Natural killer cell (primary cell): Measurements from ENCODE around the gene RSF1. TPM values are rescaled to one million over a fixed set of nuclear protein-coding genes. Genes with fewer than 3 reads are reported as not detected.
A peak's percentile ranks its signal among the peaks of the same experiment; 100 is the strongest.

ENCODE experiments used
- ATAC-seq, 3 donors: fragments of 150-1000 bp in 2 of 3; fragments of 200-7000 bp in 1 of 3; cut with Tn5 transposase; 1 replicate in 1 of 3; 2 replicates in 2 of 3; pipeline ENCODE4 v1.10.0; 2021; ENCODE audit warnings: mild to moderate bottlenecking in 2 of 3, moderate library complexity in 2 of 3
- DNase-seq, 2 donors: peaks; one replicate each; pipeline versions ENCODE4 v3.0.0 to v3.0.0-alpha.2; 2013 to 2021; ENCODE audit warnings: mixed read lengths in 1 of 2
- H3K27ac ChIP-seq: one replicate; pipeline ENCODE4 v1.5.1; 2013; ENCODE audit warnings: mild to moderate bottlenecking, low read length
- H3K27me3 ChIP-seq: one replicate; pipeline ENCODE4 v1.6.1; 2013; ENCODE audit warnings: low read length; ENCODE audit not compliant: control insufficient read depth, insufficient read depth
- H3K36me3 ChIP-seq: one replicate; pipeline ENCODE4 v1.6.1; 2013; ENCODE audit warnings: low read length; ENCODE audit not compliant: control insufficient read depth, insufficient read depth
- H3K4me1 ChIP-seq: one replicate; pipeline ENCODE4 v1.6.1; 2013; ENCODE audit warnings: low read length; ENCODE audit not compliant: control insufficient read depth, insufficient read depth
- H3K4me3 ChIP-seq: one replicate; pipeline ENCODE4 v1.5.1; 2013; ENCODE audit warnings: low read length
- H3K9me3 ChIP-seq: one replicate; pipeline ENCODE4 v1.6.1; 2013; ENCODE audit warnings: low read length; ENCODE audit not compliant: control insufficient read depth, insufficient read depth
- H3K27ac Mint-ChIP-seq, 2 donors: one replicate each; pipeline ENCODE4 v1.8.0; 2022; ENCODE audit warnings: mild to moderate bottlenecking in 2 of 2, mixed read lengths in 2 of 2, moderate library complexity in 1 of 2
- H3K27me3 Mint-ChIP-seq, 2 donors: one replicate each; pipeline ENCODE4 v1.8.0; 2022; ENCODE audit warnings: low read depth in 2 of 2, mixed read lengths in 2 of 2
- H3K36me3 Mint-ChIP-seq: one replicate; pipeline ENCODE4 v1.8.0; 2022; ENCODE audit warnings: mixed read lengths
- H3K4me1 Mint-ChIP-seq, 2 donors: one replicate each; pipeline ENCODE4 v1.8.0; 2022; ENCODE audit warnings: mixed read lengths in 2 of 2
- H3K4me3 Mint-ChIP-seq: one replicate; pipeline ENCODE4 v1.8.0; 2022; ENCODE audit warnings: mild to moderate bottlenecking, moderate library complexity, mixed read lengths
- H3K9me3 Mint-ChIP-seq, 2 donors: one replicate each; pipeline ENCODE4 v1.8.0; 2022; ENCODE audit warnings: mixed read lengths in 2 of 2
- WGBS: methylation state at CpG from one replicate; pipeline ENCODE4 v1.1.7; 2013; ENCODE audit warnings: missing lambda C conversion rate; ENCODE audit not compliant: insufficient coverage; 5-methylcytosine and 5-hydroxymethylcytosine counted together
- intact Hi-C: fragments of 100-400 bp; cut with micrococcal nuclease; formaldehyde crosslinking; loops from one replicate; pipeline ENCODE4 v1.14.2; 2022
- total RNA-seq, 4 donors: library from RNA; stranded (reverse); fragments of 120-200 nt in 1 of 4; gene quantifications; one replicate each; pipeline versions ENCODE4 v1.2.3 to v1.2.4, GENCODE V29; 2013 to 2022
- TF ChIP-seq, protein P1 (sequence below): fragments of 200-600 bp; IDR thresholded peaks from one replicate; pipeline ENCODE4 v1.8.0; 2022; ENCODE audit warnings: antibody characterized with exemption

RSF1 gene
- total RNA-seq, 3 donors from 2014 or later (not counting 1 experiment from before 2014, with no cell fraction given) = 87.3 to 119 (median 110) TPM

DNA sequence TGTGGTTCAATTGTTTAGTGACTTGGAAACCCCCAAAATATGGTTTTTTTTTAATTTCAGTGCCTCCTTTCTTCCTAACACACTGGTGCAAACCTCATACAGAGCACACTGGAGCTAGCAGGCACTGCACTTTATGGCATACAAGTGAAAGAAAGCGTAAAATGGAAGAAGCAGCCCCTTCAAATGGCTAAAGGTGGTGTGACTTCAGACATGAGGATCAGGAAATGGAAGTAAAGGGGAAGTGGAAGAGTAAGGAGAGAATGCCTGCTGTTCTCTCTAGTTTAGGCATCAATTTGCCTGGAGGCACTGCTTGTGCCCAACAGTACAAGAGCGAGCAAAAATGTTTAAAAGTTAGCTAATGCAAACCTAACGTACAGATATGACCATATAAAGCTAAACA lies 5.7 kb downstream of the RSF1 start:
- no peak overlapping the region for H3K27ac Mint-ChIP-seq
- no peak for DNase-seq
- H3K27ac ChIP-seq = no peak overlapping the region
- H3K4me3 ChIP-seq = no peak overlapping the region
- peaks cover 0 to 3% of the 10 kb centered on the region in 2 donors for H3K9me3 Mint-ChIP-seq
- H3K36me3 ChIP-seq = peaks cover 12% of the 10 kb centered on the region
- ATAC-seq = no peak
- H3K4me1 Mint-ChIP-seq = peaks cover 57 to 62% of the 10 kb centered on the region in 2 donors
- WGBS = 100% methylated on average over 1 of the region's 3 CpGs
- H3K9me3 ChIP-seq = peaks cover 7% of the 10 kb centered on the region
- TF ChIP-seq, protein P1, sequence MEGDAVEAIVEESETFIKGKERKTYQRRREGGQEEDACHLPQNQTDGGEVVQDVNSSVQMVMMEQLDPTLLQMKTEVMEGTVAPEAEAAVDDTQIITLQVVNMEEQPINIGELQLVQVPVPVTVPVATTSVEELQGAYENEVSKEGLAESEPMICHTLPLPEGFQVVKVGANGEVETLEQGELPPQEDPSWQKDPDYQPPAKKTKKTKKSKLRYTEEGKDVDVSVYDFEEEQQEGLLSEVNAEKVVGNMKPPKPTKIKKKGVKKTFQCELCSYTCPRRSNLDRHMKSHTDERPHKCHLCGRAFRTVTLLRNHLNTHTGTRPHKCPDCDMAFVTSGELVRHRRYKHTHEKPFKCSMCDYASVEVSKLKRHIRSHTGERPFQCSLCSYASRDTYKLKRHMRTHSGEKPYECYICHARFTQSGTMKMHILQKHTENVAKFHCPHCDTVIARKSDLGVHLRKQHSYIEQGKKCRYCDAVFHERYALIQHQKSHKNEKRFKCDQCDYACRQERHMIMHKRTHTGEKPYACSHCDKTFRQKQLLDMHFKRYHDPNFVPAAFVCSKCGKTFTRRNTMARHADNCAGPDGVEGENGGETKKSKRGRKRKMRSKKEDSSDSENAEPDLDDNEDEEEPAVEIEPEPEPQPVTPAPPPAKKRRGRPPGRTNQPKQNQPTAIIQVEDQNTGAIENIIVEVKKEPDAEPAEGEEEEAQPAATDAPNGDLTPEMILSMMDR = no peak
- no peaks in the 10 kb centered on the region for H3K27me3 Mint-ChIP-seq
- intact Hi-C loops = no loop called here
- no peak overlapping the region for H3K4me3 Mint-ChIP-seq
- H3K27me3 ChIP-seq = no peaks in the 10 kb centered on the region
- H3K36me3 Mint-ChIP-seq = no peaks in the 10 kb centered on the region
- peaks cover 5% of the 10 kb centered on the region for H3K4me1 ChIP-seq

DNA sequence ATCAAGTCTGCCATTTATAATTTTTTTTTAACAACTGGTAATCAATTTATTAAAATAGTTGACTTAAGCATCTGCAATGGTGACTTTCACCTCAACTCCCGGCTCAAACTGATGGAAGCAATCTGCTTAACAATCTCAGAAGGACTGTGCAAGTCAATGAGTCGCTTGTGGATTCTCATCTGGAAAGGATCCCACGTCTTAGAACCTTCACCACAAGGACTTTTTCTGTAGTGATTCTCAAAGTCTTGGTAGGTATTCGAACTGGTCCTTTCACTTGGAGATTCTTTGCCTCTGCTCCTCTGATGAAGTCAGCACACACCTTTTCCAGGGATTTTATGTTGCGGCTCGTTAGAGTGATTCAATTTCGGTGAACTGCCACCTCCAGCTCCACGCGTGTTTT lies 7.3 kb downstream of the RSF1 start:
- no peak overlapping the region for H3K4me3 ChIP-seq
- peaks cover 7% of the 10 kb centered on the region for H3K9me3 ChIP-seq
- H3K27me3 ChIP-seq = no peaks in the 10 kb centered on the region
- H3K4me3 Mint-ChIP-seq = no peak overlapping the region
- H3K27ac Mint-ChIP-seq = peak overlapping the region in 1 of 2 donors; percentile 24
- DNase-seq = no peak
- peaks cover 48 to 60% of the 10 kb centered on the region in 2 donors for H3K4me1 Mint-ChIP-seq
- TF ChIP-seq, protein P1 = no peak
- H3K9me3 Mint-ChIP-seq = peaks cover 0 to 3% of the 10 kb centered on the region in 2 donors
- no peak overlapping the region for H3K27ac ChIP-seq
- peaks cover 12% of the 10 kb centered on the region for H3K36me3 ChIP-seq
- intact Hi-C loops = no loop called here
- no peak for ATAC-seq
- peaks cover under 1% of the 10 kb centered on the region for H3K4me1 ChIP-seq
- no peaks in the 10 kb centered on the region for H3K36me3 Mint-ChIP-seq
- 96% methylated on average over 9 of the region's 9 CpGs for WGBS
- H3K27me3 Mint-ChIP-seq = no peaks in the 10 kb centered on the region

DNA sequence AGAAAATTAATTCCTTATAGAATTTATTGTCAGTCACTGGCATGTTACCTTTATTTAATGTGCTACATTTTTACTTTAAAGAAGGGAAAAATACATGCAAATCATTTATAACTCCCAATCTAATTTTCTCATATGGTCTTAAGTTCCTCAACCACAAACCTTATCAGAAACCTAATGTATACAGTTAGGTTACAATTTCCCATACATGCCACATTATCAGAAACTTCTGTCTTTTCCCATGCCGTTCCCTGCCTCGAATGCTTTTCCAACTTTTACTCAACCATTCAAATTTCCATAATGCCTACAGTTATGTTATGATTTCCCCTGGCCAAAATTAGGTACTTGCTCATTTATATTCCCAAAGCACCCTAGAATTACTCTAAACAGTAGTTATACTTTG lies 13.5 kb downstream of the RSF1 start:
- WGBS = 83% methylated on average over 2 of the region's 2 CpGs
- H3K27me3 Mint-ChIP-seq = no peaks in the 10 kb centered on the region
- ATAC-seq (no peak), DNase-seq (no peak)
- no peak overlapping the region for H3K4me3 ChIP-seq
- TF ChIP-seq, protein P1 = no peak
- no peak overlapping the region for H3K4me3 Mint-ChIP-seq
- H3K36me3 ChIP-seq = peaks cover 7% of the 10 kb centered on the region
- H3K4me1 Mint-ChIP-seq = peaks cover 45 to 53% of the 10 kb centered on the region in 2 donors
- no peaks in the 10 kb centered on the region for H3K9me3 ChIP-seq
- peak overlapping the region in 1 of 2 donors; percentile 19 for H3K27ac Mint-ChIP-seq
- no peaks in the 10 kb centered on the region for H3K36me3 Mint-ChIP-seq
- no peaks in the 10 kb centered on the region for H3K9me3 Mint-ChIP-seq
- no peak overlapping the region for H3K27ac ChIP-seq
- H3K27me3 ChIP-seq = no peaks in the 10 kb centered on the region
- intact Hi-C loops = no loop called here
- H3K4me1 ChIP-seq = no peaks in the 10 kb centered on the region

DNA sequence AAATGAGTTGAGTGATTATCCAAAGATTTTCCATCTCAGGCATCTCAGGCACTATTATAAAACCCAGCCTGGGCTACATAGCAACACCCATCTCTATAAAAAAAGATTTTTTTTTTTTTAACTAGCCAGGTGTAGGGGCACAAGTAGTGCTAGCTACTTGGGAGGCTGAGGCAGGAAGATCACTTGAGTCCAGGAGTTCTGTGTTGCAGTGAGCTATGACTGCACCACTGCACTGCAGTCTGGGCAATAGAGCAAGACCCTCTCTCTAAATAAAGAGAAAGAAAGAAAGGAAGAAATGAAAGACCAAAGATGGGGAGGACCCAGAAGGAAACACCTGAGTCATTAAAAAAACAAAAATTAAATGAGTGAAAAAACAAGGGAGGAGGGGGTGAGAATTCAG lies 14.1 kb downstream of the RSF1 start:
- intact Hi-C loops = no loop called here
- DNase-seq (no peak), ATAC-seq (no peak)
- TF ChIP-seq, protein P1 = no peak
- Mint-ChIP-seq H3K4me1 (peaks cover 49 to 55% of the 10 kb centered on the region in 2 donors), H3K9me3 (no peaks in the 10 kb centered on the region), H3K4me3 (no peak overlapping the region), H3K36me3 (no peaks in the 10 kb centered on the region), H3K27ac (peak overlapping the region in 1 of 2 donors; percentile 10), H3K27me3 (no peaks in the 10 kb centered on the region)
- Histone ChIP-seq H3K27me3 (no peaks in the 10 kb centered on the region), H3K9me3 (no peaks in the 10 kb centered on the region), H3K4me3 (no peak overlapping the region), H3K27ac (no peak overlapping the region), H3K36me3 (peaks cover 6% of the 10 kb centered on the region), H3K4me1 (no peaks in the 10 kb centered on the region)
